NCI-H2196 (cell line): Measurements from ENCODE around the gene NTHL1.
A peak's percentile ranks its signal among the peaks of the same experiment; 100 is the strongest.
"Not testable (repeated sequence)": the region's sequence is repeated elsewhere in the genome, so short reads cannot be mapped to it uniquely, and the experiment has no call there.

ENCODE experiments used
- DNase-seq: peaks from one replicate; lab custom pipeline; 2025; ENCODE audit not compliant: unreplicated experiment; lab: John Stamatoyannopoulos, UW

Gene NTHL1

DNA sequence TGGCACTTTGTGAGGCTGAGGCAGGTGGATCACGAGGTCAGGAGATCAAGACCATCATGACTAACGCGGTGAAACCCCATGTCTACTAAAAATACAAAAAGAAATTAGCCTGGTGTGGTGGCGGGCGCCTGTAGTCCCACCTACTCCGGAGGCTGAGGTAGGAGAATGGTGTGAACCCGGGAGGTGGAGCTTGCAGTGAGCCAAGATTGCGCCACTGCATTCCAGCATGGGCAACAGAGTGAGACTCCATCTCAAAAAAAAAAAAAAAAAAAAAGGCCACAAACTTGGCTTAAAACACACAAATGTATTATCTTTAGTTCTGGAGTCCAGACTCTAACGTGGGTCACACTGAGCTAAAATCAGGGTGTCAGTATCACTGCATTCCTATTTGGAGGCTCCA is 35.9 kb downstream of the NTHL1 start:
- DNase-seq: not testable (repeated sequence)

DNA sequence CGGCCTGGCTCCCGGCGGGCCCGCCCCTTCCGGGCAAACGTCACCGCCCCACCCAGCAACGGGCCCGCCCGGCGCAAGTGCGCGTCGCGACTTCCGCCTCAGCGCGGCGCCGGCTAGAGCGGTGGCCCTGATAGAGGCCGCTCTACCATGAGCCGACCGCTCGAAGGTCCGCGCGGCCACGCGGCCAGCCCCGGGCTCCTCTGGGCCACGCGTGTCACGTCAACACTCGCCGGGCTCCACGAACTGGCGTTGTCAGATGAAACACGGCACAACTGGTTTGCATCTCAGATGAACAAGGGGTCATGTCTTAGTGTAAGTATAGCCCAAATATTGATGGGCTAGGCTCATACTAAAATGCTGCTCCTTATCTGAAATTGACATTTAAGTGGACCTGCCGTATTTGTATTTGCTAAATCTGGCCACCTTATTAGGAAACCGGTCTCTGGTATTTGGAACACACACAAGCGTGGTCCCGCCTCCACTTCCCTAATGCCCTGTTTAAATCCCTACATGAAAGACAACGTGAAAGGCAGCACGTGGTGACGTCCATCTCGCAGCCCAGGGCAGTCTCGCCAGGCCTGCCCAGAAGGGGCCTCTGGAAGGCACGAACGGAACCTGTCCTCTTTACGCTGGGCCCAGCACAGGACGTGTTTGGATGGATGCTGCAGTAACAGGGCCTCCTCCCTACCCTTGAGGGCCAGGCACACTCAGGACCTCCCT is 37.7 kb downstream of the NTHL1 start, which contains the start of gene ZNF598:
TSS of gene ZNF598 (minus strand) at position 31 of the 720 bp plus-strand sequence.
- peak; percentile 87 for DNase-seq

DNA sequence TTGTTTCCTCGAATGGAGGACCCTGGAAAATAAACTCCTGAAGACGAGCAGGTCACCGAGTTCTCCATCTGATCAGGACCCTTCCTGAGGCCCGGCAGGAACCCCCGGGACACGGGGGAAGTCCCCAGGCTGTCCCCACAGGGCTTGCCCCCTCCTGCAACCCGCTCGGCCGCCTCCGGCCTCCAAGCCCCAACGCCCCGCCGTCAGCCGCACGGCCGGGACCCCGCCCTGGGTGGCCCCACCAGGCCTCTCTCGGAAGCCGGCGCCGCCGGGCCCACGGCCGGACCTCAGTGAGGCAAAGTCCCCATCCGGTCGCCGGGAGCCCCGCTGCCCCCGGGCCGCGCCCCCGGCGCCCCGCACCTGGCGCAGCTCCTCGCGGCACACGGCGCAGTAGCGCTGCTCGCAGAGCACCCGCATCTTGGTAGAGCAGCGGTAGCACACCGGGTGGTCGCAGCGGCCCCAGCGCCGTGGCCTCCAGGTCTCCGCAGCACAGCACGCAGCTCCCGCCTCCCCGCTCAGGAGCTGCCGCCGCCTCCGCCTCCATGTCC is 38.4 kb downstream of the NTHL1 start:
- DNase-seq: no peak

DNA sequence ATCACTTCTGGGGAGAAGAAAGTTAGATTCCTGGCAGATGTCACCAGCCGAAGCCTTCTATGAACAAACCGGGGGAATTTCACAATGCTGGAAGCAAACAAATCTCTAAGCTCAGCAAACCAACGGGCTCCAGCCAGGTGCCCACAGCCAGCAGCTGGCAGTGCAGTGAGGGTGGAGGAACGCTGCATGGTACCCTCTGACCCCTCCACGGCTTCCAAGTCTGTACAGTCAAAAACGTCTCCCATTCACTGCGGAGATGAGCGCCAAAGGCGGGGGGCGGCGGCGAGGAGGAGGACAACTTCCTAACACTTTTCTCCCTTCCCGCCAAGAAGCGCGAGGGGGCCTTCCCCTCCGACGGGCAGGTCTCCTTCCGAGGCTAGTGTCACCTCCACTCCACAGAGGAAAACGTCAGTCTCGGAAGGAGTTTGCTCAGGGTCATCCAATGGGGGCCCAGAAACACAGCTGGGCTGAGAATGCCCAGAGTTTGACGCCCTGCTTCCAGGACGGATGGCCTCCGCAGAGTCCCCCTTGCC is 38.9 kb downstream of the NTHL1 start:
- no peak for DNase-seq

DNA sequence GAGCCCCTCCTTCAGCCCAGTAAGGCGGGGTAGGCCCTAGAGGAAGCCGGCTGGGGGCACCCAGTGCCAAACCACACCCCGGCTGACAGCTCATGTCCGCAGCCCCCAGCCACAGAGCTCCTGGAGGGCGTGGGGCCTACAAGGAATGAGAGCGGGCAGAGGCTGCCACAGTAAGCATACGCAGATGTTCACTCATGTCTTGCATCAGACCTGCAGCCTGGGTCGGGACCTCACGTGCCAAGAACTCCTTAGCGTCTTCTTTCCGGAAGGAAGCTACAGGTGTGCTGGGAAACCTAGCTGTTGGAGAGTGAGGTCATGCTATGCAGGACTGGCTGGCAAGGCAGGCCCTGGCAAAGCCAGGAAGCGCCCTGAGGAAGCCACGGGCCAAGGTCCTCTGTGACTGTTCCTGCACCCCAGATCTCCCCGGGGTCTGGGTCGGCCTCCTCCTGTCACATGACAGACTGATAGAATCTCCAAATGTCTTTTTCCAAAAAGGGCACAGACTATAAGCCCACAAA is 39.6 kb downstream of the NTHL1 start:
- peak; percentile 79 for DNase-seq

DNA sequence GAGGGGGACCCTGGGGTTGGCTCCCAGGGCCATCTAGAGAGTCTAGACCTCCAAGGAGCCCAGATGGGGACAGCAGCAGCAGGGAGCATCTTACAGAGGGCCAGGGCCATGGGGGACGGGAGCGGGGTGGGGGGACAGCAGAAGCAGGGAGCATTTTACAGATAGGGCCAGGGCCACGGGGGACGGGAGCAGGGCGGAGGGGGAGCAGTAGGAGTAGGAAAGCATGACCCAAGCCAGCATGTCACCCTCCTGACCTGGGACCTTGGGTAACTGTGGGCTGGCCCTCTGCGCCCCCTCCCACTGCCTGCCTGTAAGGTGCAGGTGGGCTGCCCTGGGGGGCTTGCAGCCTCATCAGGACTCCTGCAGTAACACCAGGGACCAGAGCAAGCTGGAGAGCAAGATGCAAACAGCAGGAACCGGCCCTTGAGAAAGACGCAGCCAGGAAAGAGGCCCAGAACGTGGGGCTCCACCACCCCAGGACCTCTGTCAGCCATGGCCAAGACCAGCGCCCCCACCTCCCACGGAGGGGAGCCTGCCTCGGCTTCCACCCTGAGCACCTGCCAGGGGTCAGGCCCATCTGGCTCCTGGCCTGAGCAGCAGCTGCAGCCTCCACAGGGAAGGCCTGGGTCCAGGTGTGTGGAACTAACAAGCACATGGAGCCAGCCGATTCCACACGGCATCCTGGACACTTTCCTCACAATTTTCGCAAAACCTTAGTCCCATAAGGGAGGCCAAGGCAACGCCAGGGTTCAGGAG is 40.4 kb downstream of the NTHL1 start:
- DNase-seq: no peak

DNA sequence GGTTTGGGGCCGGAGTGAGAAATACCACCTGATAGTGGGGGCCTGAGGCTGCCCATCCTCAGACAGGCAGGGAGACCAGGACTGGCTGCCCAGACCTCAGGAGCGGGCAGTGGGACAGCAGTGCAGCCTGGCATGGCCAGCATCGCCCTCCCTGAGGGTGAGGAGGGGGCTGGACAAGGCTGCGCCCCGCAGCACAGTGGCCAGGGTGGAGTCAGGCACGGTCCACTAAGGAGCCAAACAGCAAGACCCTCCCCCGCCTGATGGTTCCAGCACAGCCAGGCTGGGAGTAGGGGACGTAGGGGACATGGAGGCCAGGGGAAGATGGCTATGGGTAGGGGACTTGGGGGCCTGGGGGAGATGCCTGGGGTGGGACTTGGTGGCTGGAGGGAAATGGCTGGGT is 41.3 kb downstream of the NTHL1 start:
- no peak for DNase-seq

DNA sequence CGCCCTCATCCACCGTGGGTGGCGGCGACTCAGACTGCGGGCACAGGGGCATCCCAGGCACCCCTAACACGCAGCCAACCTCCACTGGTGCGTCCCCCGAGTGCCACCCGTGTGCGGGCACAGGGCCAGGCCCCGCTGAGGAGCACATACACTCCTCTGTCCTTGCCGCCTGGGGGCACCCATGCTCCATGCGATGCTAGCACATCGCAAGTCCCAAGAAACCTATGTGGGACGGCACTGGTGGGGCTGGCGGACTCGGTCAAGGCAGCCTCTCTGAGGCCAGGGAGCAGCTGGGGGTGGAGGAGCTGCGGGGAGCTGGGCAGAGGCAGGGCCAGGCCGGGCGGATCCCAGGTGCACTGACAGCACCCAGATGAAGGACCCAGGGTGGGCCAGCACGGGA is 42.0 kb downstream of the NTHL1 start:
- DNase-seq: no peak

DNA sequence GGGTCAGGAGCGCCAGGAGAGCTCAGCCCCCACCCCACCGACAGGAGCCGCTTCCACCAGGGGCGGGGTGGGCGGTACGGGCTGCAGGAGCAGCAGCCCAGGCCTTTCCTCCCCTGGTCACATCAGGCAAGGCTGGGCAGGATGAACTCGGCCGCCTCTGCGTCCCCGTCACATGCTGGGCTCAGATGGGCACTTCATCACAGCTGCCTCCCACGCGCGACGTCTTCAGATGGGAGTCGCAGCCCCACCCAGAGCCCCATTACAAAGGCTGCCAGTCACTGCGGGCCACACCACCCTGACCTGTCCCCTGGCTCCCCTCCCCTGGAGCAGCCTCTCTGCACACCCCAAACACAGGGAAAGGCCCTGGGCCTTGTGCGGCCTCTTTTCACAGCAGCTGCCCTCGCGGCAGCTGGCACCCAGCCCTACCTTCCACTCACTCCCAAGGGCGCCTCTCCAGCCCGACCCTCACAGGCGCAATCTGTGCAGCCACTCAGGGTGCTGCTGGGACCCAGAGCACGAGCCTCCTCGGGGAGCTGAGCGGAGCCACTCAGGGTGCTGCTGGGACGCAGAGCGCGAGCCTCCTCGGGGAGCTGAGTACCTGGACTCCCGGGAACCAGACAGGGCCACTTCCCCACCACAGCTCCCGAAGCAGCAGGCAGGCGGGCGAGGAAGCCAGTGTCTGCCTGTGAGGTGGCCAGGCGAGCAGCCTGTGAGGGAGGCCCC is 42.7 kb downstream of the NTHL1 start:
- peak; percentile 31 for DNase-seq

DNA sequence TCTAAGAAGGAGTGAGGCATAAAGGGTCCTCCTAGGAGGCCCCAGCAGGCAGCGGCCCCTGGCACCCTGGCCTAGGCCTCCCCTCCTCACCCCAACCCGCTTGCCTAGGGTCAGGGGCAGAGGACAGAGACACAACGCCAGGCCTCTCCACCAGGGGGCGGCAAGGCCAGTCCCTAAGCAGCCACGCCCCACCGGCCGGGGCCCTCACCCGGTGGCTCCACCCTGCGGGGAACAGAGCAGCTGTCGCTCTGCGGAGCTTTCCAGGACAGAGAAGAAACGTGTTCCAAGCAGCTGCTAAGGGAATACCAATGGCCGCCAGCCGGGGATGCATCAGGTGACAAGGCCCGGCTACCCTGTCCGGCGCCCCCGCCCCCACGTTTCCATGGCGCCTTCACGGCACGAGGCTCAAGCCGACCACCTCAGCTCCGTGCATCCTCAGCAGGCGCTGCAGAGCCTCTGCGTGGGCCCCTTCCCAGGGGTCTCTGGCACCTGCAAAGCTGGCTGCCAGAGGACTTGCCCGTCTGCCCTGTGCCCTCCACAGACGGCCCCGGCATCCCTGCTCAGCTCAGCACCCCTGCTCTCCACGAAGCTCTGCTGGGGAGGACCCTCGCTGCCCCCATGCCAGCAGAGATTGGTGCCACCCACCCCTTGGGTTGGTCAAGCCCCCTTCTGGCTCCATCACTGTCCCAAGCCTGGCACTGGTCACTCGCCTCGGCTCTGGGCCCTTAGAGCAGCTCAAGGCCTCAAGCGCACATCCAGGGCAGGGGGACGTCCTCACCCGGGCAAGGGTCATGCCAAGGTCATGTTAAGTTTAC is 43.6 kb downstream of the NTHL1 start:
- peak; percentile 96 for DNase-seq

DNA sequence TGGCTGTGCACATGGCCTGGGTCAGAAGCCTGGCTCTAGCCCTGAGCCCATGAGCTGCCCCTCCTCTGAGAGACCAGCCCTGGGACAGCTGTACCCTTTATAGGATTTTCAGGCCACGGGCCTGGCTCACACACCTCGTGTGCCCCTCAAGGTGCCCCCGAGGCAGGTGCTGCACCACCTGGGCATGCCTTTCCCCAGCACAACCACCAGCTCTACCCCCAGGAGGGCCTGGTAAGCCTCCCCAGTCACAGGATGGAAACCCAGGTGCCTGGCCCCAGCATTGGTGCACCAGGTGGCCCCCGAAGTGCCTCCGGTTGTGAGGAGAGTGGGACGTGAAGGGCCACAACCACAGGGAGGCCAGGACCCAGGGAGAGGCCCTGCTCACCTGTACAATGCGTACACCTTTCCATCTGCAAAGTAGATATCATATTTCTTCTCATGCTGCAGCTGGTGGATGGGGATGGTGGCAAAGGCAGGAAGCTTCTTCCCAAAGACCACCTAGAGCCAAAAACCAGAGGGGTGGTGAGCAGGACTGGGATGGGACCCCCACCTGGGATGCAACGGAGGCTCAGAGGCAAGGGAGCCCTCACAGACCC is 44.3 kb downstream of the NTHL1 start:
- no peak for DNase-seq

DNA sequence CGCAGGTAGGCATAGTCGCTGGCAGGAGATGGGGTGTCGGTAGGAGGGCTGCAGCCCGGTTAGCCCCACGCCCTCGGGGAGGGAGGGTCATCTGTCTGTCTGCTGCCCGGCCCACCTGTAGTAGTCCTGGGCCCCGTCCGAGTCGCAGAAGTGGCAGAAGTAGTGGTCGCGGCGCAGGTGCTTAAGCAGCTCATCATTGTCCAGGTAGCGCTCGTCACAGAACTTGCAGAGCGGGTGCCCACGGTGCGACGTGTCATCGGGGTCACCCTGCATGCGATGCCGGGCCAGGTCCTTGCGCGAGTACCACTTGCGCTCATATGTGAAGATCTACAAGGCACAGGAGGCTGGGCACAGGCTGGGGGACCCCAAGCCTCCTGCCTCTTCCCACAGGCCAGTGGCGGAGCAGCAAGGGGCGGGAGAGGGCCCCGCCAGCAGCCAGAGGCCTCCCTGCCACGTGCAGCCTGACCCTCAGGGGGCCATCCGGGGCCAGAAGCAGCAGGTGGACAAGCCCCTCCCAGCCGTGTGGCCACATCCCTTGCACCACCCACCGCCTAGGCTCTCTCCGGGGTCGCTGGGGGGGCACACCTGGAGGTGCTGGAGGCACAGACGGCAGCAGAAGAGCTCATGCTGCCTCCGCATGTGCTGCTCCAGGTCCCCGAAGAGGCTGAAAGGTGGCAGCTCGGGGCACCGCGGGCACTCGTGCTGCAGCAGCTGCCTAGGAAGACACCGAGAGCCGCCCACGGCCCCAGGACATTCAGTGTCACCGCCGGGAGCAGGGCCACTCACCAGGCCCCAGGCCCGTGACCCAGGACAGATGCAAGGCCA is 45.0 kb downstream of the NTHL1 start:
- no peak for DNase-seq

DNA sequence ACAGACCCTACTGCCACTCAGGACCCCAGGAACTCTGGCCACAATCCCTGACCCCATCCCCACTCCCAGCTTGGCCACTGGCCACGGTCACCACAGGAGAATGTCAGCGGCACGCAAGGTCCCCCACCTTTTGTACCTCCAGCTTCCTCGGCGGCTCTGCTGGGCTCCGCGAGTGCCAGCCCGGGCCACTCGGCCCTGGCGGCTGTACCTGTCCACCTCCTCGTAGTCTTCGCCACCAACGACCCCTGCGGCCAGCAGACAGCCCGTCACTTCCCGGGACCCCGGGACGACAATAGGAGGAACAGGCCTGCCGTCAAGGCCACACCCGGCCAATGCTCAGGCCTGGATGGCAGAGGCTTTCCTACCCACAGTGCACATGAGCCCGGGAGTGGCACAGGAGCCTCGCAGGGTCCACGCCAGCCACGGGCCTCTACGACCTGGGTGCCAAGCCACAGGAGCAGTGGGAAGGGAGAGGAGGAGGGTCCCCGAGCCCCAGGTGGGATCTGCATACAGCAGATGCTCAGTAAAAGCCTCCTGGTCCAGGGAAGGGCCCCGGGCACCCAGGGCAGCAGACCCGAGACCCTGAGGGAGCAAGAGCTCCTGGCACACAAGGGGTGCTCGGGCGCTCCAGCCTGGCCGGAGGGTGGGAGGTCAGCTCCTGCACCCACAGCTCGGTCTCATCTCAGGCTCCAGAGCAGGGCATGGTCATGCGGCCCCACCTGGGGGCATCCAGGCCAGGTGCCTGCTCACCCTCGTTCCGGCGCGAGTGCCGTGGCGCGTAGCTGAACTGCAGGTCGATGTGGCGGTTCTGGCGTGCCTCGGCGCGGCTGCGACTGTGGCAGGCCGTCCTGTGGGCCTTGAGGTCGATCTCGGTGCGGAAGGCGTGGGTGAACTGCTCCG is 45.9 kb downstream of the NTHL1 start:
- no peak for DNase-seq

DNA sequence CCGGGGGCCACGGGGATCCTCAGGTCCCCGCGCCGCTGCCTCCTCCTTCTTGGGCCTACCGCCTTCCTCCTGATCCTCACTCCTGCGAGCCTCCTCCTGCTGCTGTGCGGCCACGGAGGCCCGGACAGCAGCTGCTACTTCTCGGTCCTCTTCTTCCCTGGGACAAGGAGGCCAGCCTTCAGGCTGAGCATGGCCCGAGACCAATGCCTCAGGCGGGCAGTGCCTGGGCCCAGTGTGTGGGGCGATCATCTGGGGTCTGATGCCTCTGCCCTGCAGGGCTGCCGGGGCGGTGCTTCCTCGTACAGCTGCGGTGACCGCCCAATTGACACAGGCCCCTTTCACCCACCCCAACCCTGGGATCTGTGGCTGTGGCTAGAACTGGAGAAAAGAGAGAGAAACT is 46.6 kb downstream of the NTHL1 start:
- no peak for DNase-seq

DNA sequence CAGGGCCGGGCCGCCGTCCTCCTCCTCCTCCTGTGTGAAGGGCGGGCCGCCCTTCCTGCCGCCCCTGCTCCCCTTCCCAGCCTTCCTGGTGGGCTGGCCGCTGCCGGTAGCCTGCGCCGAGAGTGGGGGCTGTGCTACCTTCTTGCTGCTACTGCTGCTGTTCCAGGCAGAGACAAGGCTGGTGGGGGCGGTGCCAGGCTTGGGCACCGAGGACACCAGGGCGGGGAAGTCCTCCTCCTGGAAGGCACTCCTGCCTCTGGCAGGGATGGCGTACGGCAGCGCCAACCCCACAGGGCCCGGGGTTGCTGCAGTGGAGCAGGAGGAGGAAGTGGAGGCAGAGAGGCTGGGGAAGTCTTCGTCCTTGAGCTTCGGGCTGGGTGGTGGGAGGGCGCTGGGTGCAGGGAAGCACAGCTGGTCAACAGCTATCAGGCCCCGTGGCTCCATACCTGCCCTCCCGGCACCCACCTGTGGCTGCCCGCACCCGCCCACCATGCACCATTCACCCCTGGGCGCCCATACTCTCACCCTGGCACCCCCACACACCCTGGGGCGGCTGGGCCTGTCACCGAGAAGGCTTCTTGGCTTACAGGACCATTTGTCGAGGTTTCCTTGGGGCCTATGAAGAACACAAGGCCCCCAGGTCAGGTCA is 47.6 kb downstream of the NTHL1 start:
- DNase-seq: no peak

DNA sequence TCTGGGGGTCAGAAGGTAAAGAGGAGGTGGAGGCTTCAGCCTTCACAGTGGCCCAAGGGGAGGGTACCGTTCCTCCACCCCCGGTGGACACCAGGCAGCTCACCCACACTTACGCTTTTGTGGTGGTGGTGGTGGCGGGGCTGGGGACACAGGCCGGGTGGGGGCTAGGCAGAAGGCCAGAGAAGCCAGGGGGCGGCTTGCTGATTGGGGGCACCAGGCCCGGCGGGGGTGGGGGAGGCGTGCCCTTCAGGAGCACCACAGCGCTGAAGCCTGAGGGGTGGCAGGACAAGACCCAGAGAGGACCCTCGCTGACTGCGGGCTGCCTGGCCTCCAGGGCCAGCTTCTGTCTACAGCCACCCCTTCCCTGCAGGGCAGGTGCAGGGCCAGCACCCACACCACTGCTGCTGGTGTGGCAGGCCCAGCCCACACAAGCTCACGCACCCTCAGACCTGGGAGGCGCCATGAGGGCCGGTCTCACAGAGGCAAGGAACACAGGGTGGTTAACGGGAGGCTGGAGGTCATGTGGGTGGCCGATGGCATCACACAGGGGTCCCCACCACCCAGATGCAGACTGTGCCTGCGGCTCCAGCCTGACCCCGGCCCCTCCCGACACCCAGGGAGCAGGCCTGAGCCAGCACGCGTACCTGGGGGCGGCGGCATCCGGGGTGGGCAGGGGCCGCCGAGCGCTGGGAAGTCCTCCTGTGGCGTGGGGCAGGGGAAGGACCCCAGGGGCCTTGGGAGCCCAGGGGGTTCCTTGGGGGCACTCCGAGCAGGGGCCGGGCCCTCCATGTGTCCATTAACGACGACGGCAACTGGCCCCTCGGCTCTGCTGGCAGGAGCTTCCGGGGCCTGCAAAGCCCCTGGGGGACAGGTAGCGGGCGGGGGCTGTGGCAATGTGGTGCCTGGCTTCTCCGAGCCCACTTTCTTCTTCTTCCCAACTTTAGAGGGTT is 48.5 kb downstream of the NTHL1 start:
- no peak for DNase-seq
